Fibroblast of lung (primary cell): ENCODE data around the gene SELENOS. TPM values are rescaled to one million over a fixed set of nuclear protein-coding genes. Genes with fewer than 3 reads are reported as not detected.
A peak's percentile ranks its signal among the peaks of the same experiment; 100 is the strongest.

Source experiments
- DNase-seq, 2 donors: peaks; one replicate each; pipeline versions ENCODE4 v3.0.0 to v3.0.0-alpha.2; 2010; ENCODE audit warnings: low read depth in 2 of 2
- H2AFZ ChIP-seq: 2 replicates; pipeline ENCODE4 v1.5.1; 2012; ENCODE audit warnings: low read length, control low read depth, inconsistent platforms
- H3K27ac ChIP-seq: 2 replicates; pipeline ENCODE4 v1.5.1; 2011; ENCODE audit warnings: low read length, control low read depth; ENCODE audit not compliant: insufficient read depth
- H3K27me3 ChIP-seq: 2 replicates; pipeline ENCODE4 v1.5.1; 2011; ENCODE audit warnings: mild to moderate bottlenecking, low read length; ENCODE audit not compliant: control insufficient read depth, insufficient read depth
- H3K36me3 ChIP-seq: 2 replicates; pipeline ENCODE4 v1.5.1; 2011; ENCODE audit warnings: low read length; ENCODE audit not compliant: control insufficient read depth, insufficient read depth
- H3K4me1 ChIP-seq: 2 replicates; pipeline ENCODE4 v1.5.1; 2011; ENCODE audit warnings: low read length; ENCODE audit not compliant: control insufficient read depth, insufficient read depth; ENCODE audit errors: extremely low read depth
- H3K4me2 ChIP-seq: 2 replicates; pipeline ENCODE4 v1.5.1; 2011; ENCODE audit warnings: low read length, control low read depth; ENCODE audit not compliant: insufficient read depth; ENCODE audit errors: extremely low read depth
- H3K4me3 ChIP-seq, 4 experiments: fragments of 200-600 bp in 1 of 4; sonication (generic) in 1 of 4; replicated peaks in 1 of 4; 2 replicates each; pipeline ENCODE4 v1.5.1; 2011 to 2016; ENCODE audit warnings: low read length in 4 of 4, low read depth in 3 of 4, mild to moderate bottlenecking in 3 of 4, control low read depth in 2 of 4, inconsistent platforms in 1 of 4, mixed read lengths in 1 of 4; ENCODE audit not compliant: insufficient read depth in 1 of 4; ENCODE audit errors: control extremely low read depth in 1 of 4
- H3K79me2 ChIP-seq: 2 replicates; pipeline ENCODE4 v1.5.1; 2012; ENCODE audit warnings: mild to moderate bottlenecking, low read length, inconsistent platforms; ENCODE audit not compliant: control insufficient read depth, insufficient read depth
- H3K9ac ChIP-seq: 2 replicates; pipeline ENCODE4 v1.5.1; 2011; ENCODE audit warnings: mild to moderate bottlenecking, low read length, control low read depth; ENCODE audit not compliant: insufficient read depth
- H3K9me3 ChIP-seq: 2 replicates; pipeline ENCODE4 v1.5.1; 2012; ENCODE audit warnings: low read depth, low read length; ENCODE audit not compliant: control insufficient read depth, insufficient read depth
- H4K20me1 ChIP-seq: 2 replicates; pipeline ENCODE4 v1.5.1; 2011; ENCODE audit warnings: low read length; ENCODE audit not compliant: control insufficient read depth, insufficient read depth; ENCODE audit errors: extremely low read depth
- CTCF ChIP-seq, 2 donors: IDR thresholded peaks in 1 of 2; conservative IDR thresholded peaks in 1 of 2; 1 replicate in 1 of 2; 2 replicates in 1 of 2; pipeline ENCODE4 v1.5.1; 2011 to 2012; ENCODE audit warnings: low read length in 2 of 2, control low read depth in 1 of 2, inconsistent platforms in 1 of 2, low read depth in 1 of 2, mild to moderate bottlenecking in 1 of 2
- EZH2 ChIP-seq: IDR thresholded peaks from 2 replicates; pipeline ENCODE4 v1.5.1; 2012; ENCODE audit warnings: low read length, control low read depth, mild to moderate bottlenecking; ENCODE audit errors: missing control alignments
- polyA plus RNA-seq, 2 donors: library from polyadenylated mRNA; depleted of rRNA in 1 of 2; stranded (reverse) in 1 of 2; unstranded in 1 of 2; fragments of >200 nt; gene quantifications; 2 replicates each; pipeline ENCODE4 v1.2.1, GENCODE V29; 2011 to 2012; ENCODE audit warnings: missing spikeins in 1 of 2
- total RNA-seq: library from RNA; depleted of rRNA; stranded (reverse); fragments of >200 nt; gene quantifications from 2 replicates; pipeline ENCODE4 v1.2.1, GENCODE V29; 2014

SELENOS gene
- total and polyA plus RNA-seq, 2 donors (not counting 1 experiment from before 2014, with no cell fraction given): 66.2 to 130 TPM

GRCh38 chr15:101240358-101240757, 36.9 kb downstream of the SELENOS start:
- Histone ChIP-seq H3K9me3 (no peaks in the 10 kb centered on the region), H3K79me2 (peaks cover 97% of the 10 kb centered on the region), H3K9ac (no peak overlapping the region), H3K4me1 (peaks cover 39% of the 10 kb centered on the region), H3K4me2 (peak overlapping the region; percentile 1), H2AFZ (no peak overlapping the region), H3K4me3 (peak overlapping the region in 1 of 4 experiments; percentile 19), H3K27me3 (no peaks in the 10 kb centered on the region), H3K36me3 (peaks cover 3% of the 10 kb centered on the region), H4K20me1 (no peaks in the 10 kb centered on the region), H3K27ac (no peak overlapping the region)
- peak; percentile 82 for DNase-seq
- no peak for TF ChIP-seq CTCF (conservative IDR thresholded peaks at IDR 0.05 in 1 of 2, IDR thresholded peaks at IDR 0.05 in 1 of 2; ENCODE audit: low read depth in 1 of 2, low read length in 2 of 2)
- TF ChIP-seq EZH2: no peak

GRCh38 chr15:101239724-101240136, 37.6 kb downstream of the SELENOS start:
- Histone ChIP-seq H3K36me3 (peaks cover 8% of the 10 kb centered on the region), H3K4me1 (peaks cover 34% of the 10 kb centered on the region), H3K27me3 (no peaks in the 10 kb centered on the region), H3K4me3 (no peak overlapping the region), H3K9me3 (no peaks in the 10 kb centered on the region), H3K27ac (peak overlapping the region; percentile 18), H3K79me2 (peaks cover 97% of the 10 kb centered on the region), H3K4me2 (peak overlapping the region; percentile 56), H4K20me1 (no peaks in the 10 kb centered on the region), H3K9ac (no peak overlapping the region), H2AFZ (no peak overlapping the region)
- TF ChIP-seq EZH2: no peak
- no peak for TF ChIP-seq CTCF (conservative IDR thresholded peaks at IDR 0.05 in 1 of 2, IDR thresholded peaks at IDR 0.05 in 1 of 2; ENCODE audit: low read depth in 1 of 2, low read length in 2 of 2)
- DNase-seq: no peak

GRCh38 chr15:101237251-101237650, 40.0 kb downstream of the SELENOS start:
- no peak overlapping the region for H3K27ac ChIP-seq
- no peak overlapping the region for H3K9ac ChIP-seq
- H3K4me1 ChIP-seq: peaks cover 21% of the 10 kb centered on the region
- TF ChIP-seq CTCF (conservative IDR thresholded peaks at IDR 0.05 in 1 of 2, IDR thresholded peaks at IDR 0.05 in 1 of 2; ENCODE audit: low read depth in 1 of 2, low read length in 2 of 2) (no peak), EZH2 (no peak)
- H4K20me1 ChIP-seq: no peaks in the 10 kb centered on the region
- no peak overlapping the region for H3K4me3 ChIP-seq
- H2AFZ ChIP-seq: no peak overlapping the region
- peaks cover 97% of the 10 kb centered on the region for H3K79me2 ChIP-seq
- H3K36me3 ChIP-seq: peaks cover 14% of the 10 kb centered on the region
- no peak overlapping the region for H3K4me2 ChIP-seq
- no peaks in the 10 kb centered on the region for H3K27me3 ChIP-seq
- no peaks in the 10 kb centered on the region for H3K9me3 ChIP-seq
- no peak for DNase-seq
